GM12878 (cell line): ENCODE results near the gene C14orf93. TPM values are rescaled to one million over a fixed set of nuclear protein-coding genes. Genes with fewer than 3 reads are reported as not detected.

Experiments used
- ASH2L ChIP-seq: fragments of 300-600, 200-600 bp; sonication (generic); IDR thresholded peaks from 2 replicates; pipeline ENCODE4 v1.6.1; 2017; ENCODE audit warnings: low read depth, mild to moderate bottlenecking, borderline replicate concordance
- CBFB ChIP-seq: IDR thresholded peaks from 2 replicates; pipeline ENCODE4 v1.6.1; 2016; ENCODE audit warnings: antibody characterized with exemption, low read depth
- EED ChIP-seq: sonication (generic); IDR thresholded peaks from 2 replicates; pipeline ENCODE4 v1.6.1; 2016; ENCODE audit warnings: antibody characterized with exemption, low read depth
- EGR1 ChIP-seq, 2 experiments: IDR thresholded peaks; 1 replicate in 1 of 2; 2 replicates in 1 of 2; pipeline ENCODE4 v1.6.1; 2011 to 2012; ENCODE audit warnings: low read depth in 2 of 2, low read length in 2 of 2, borderline replicate concordance in 1 of 2, mild to moderate bottlenecking in 1 of 2, moderate library complexity in 1 of 2
- ETV6 ChIP-seq, 2 experiments: fragments of 450-650 bp in 1 of 2; IDR thresholded peaks in 1 of 2; conservative IDR thresholded peaks in 1 of 2; 2 replicates each; pipeline ENCODE4 v1.6.1; 2014; ENCODE audit warnings: antibody characterized with exemption in 1 of 2, borderline replicate concordance in 1 of 2, low read depth in 1 of 2, mild to moderate bottlenecking in 1 of 2, moderate library complexity in 1 of 2
- FOS ChIP-seq: IDR thresholded peaks from 3 replicates; pipeline ENCODE4 v1.6.1; 2011; ENCODE audit warnings: borderline replicate concordance; ENCODE audit not compliant: insufficient read length; ENCODE audit errors: extremely low read depth
- IKZF1 ChIP-seq: fragments of 450-650 bp; conservative IDR thresholded peaks from 2 replicates; pipeline ENCODE4 v1.6.1; 2017; ENCODE audit warnings: antibody characterized with exemption, mild to moderate bottlenecking
- IKZF2 ChIP-seq, 2 experiments: fragments of 450-650 bp; IDR thresholded peaks; 2 replicates each; pipeline ENCODE4 v1.6.1; 2017; ENCODE audit warnings: mild to moderate bottlenecking in 2 of 2, moderate library complexity in 2 of 2
- JUND ChIP-seq: IDR thresholded peaks from 2 replicates; pipeline ENCODE4 v1.6.1; 2012; ENCODE audit warnings: low read depth, mild to moderate bottlenecking, low read length, improper control_type of control experiment, moderate library complexity
- LARP7 ChIP-seq: fragments of 450-650 bp; IDR thresholded peaks from 2 replicates; pipeline ENCODE4 v1.6.1; 2017; ENCODE audit warnings: mild to moderate bottlenecking
- PML ChIP-seq: IDR thresholded peaks from 2 replicates; pipeline ENCODE4 v1.6.1; 2012; ENCODE audit warnings: low read length, inconsistent platforms
- POU2F2 ChIP-seq: IDR thresholded peaks from 3 replicates; pipeline ENCODE4 v1.6.1; 2011; ENCODE audit warnings: low read depth, mild to moderate bottlenecking, low read length, borderline replicate concordance
- PRDM15 ChIP-seq: fragments of 450-650 bp; formaldehyde crosslinking; IDR thresholded peaks from 2 replicates; pipeline ENCODE4 v1.4.0; 2020; ENCODE audit warnings: mild to moderate bottlenecking, moderate library complexity
- RB1 ChIP-seq: fragments of 450-650 bp; formaldehyde crosslinking; IDR thresholded peaks from 2 replicates; pipeline ENCODE4 v1.6.1; 2017; ENCODE audit warnings: mild to moderate bottlenecking, borderline replicate concordance
- SIX5 ChIP-seq: IDR thresholded peaks from 2 replicates; pipeline ENCODE4 v1.6.1; 2011; ENCODE audit warnings: mild to moderate bottlenecking, low read depth, low read length, moderate library complexity; ENCODE audit not compliant: severe bottlenecking
- SMAD1 ChIP-seq: fragments of 450-650 bp; IDR thresholded peaks from 2 replicates; pipeline ENCODE4 v1.6.1; 2018; ENCODE audit warnings: mild to moderate bottlenecking, low read depth; ENCODE audit not compliant: partially characterized antibody
- TCF12 ChIP-seq: IDR thresholded peaks from 2 replicates; pipeline ENCODE4 v1.6.1; 2011; ENCODE audit warnings: low read depth, mild to moderate bottlenecking, low read length
- polyA plus RNA-seq, 11 experiments: library from polyadenylated mRNA; depleted of rRNA in 4 of 11; unstranded in 6 of 11; stranded (reverse) in 5 of 11; fragments of >200 nt; fragmentation: Nextera tagmentation in 4 of 11; fragmentation: Illumina TruSeq in 1 of 11; extraction: Ambion mirVana in 4 of 11; extraction: Trizol in 1 of 11; gene quantifications; 1 replicate in 1 of 11; 2 replicates in 10 of 11; pipeline versions ENCODE4 v1.2.1 to v1.2.3, GENCODE V29; 2011 to 2016; ENCODE audit warnings: inconsistent platforms in 2 of 11, missing spikeins in 2 of 11, low read depth in 1 of 11
- total RNA-seq, 4 experiments: library from RNA; depleted of rRNA in 3 of 4; stranded (reverse); fragments of >200 nt in 3 of 4; fragmentation: Illumina TruSeq in 1 of 4; extraction: Trizol in 1 of 4; gene quantifications; 2 replicates each; pipeline versions ENCODE4 v1.2.1 to v1.2.3, GENCODE V29; 2013 to 2021
- TF ChIP-seq, protein P1 (sequence below): IDR thresholded peaks from 2 replicates; pipeline ENCODE4 v1.6.1; 2012; ENCODE audit warnings: improper control_type of control experiment, low read depth, low read length; ENCODE audit not compliant: insufficient replicate concordance
- TF ChIP-seq, protein P2 (sequence below): fragments of 450-650 bp; IDR thresholded peaks from 2 replicates; pipeline ENCODE4 v1.6.1; 2017; ENCODE audit warnings: mild to moderate bottlenecking

Gene C14orf93
- total and polyA plus RNA-seq, 10 of the 15 experiments (the other 5 are each of a cell fraction or from before 2014, with no cell fraction given), result 1.8 to 13.9 (median 10.2) TPM

DNA sequence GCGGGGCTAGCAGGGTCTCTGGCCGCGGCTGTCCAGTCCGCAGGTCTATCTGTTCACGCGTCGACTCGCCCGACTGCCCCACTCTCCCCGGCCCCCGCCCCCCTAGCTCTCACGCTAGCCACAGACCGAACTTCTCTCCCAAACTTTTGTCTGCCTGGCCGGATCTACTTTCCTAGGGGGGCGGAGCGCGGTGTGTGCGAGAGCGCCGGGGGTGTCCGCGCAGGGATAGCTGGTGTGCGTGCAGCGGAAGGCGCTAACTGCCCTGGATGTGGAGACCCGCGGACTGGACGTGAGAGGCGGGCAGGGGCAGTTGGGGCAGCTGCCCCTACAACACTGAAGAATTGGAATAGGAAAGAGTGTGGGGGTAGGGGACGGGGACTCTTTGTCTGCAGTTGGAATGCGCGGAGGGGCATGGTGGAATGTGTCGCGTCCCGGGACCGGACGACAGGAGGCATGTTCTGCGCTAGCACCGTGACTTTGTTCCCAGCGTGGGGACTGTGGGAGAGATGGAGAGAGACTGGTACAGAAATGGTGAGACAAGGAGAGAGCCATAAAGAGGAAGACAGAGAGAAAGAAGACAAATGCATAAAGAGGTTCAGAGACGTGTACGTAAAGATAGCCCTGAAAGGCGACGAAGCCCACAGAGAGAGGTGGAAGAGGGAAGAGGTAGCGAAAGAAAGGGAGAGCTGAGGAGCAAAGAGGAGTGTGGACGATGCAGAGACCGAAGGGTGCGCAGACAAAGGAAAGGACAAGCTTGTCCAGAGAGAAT, 27.3 kb downstream of the C14orf93 start, which contains the start of gene AJUBA (continued):
- TF ChIP-seq RB1 (no peak), ETV6 (conservative IDR thresholded peaks at IDR 0.05 in 1 of 2, IDR thresholded peaks at IDR 0.05 in 1 of 2; ENCODE audit: borderline replicate concordance in 1 of 2, low read depth in 1 of 2) (no peak), SIX5 (no peak), JUND (no peak), PRDM15 (no peak), SMAD1 (no peak), FOS (no peak), ASH2L (no peak), IKZF1 (peak; percentile 97), CBFB (no peak), IKZF2 (IDR thresholded peaks at IDR 0.05) (peak; percentile 92 to 94), POU2F2 (no peak), LARP7 (peak; percentile 62; the same call in 1 of the 2 replicates), TCF12 (no peak), PML (no peak), EED (peak; percentile 80), EGR1 (IDR thresholded peaks at IDR 0.05; ENCODE audit: borderline replicate concordance in 1 of 2, low read depth in 2 of 2, low read length in 2 of 2) (0 out of 3 replicates have a peak, but pooled peaks of 1 of the 2 experiments have one; percentile 32)
- TF ChIP-seq, protein P1, sequence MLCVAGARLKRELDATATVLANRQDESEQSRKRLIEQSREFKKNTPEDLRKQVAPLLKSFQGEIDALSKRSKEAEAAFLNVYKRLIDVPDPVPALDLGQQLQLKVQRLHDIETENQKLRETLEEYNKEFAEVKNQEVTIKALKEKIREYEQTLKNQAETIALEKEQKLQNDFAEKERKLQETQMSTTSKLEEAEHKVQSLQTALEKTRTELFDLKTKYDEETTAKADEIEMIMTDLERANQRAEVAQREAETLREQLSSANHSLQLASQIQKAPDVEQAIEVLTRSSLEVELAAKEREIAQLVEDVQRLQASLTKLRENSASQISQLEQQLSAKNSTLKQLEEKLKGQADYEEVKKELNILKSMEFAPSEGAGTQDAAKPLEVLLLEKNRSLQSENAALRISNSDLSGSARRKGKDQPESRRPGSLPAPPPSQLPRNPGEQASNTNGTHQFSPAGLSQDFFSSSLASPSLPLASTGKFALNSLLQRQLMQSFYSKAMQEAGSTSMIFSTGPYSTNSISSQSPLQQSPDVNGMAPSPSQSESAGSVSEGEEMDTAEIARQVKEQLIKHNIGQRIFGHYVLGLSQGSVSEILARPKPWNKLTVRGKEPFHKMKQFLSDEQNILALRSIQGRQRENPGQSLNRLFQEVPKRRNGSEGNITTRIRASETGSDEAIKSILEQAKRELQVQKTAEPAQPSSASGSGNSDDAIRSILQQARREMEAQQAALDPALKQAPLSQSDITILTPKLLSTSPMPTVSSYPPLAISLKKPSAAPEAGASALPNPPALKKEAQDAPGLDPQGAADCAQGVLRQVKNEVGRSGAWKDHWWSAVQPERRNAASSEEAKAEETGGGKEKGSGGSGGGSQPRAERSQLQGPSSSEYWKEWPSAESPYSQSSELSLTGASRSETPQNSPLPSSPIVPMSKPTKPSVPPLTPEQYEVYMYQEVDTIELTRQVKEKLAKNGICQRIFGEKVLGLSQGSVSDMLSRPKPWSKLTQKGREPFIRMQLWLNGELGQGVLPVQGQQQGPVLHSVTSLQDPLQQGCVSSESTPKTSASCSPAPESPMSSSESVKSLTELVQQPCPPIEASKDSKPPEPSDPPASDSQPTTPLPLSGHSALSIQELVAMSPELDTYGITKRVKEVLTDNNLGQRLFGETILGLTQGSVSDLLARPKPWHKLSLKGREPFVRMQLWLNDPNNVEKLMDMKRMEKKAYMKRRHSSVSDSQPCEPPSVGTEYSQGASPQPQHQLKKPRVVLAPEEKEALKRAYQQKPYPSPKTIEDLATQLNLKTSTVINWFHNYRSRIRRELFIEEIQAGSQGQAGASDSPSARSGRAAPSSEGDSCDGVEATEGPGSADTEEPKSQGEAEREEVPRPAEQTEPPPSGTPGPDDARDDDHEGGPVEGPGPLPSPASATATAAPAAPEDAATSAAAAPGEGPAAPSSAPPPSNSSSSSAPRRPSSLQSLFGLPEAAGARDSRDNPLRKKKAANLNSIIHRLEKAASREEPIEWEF, result no peak
- TF ChIP-seq, protein P2, sequence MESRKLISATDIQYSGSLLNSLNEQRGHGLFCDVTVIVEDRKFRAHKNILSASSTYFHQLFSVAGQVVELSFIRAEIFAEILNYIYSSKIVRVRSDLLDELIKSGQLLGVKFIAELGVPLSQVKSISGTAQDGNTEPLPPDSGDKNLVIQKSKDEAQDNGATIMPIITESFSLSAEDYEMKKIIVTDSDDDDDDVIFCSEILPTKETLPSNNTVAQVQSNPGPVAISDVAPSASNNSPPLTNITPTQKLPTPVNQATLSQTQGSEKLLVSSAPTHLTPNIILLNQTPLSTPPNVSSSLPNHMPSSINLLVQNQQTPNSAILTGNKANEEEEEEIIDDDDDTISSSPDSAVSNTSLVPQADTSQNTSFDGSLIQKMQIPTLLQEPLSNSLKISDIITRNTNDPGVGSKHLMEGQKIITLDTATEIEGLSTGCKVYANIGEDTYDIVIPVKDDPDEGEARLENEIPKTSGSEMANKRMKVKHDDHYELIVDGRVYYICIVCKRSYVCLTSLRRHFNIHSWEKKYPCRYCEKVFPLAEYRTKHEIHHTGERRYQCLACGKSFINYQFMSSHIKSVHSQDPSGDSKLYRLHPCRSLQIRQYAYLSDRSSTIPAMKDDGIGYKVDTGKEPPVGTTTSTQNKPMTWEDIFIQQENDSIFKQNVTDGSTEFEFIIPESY, result no peak
